GM12878 (cell line): Measurements from ENCODE around the gene RBM42. TPM values are rescaled to one million over a fixed set of nuclear protein-coding genes. Genes with fewer than 3 reads are reported as not detected.
A peak's percentile ranks its signal among the peaks of the same experiment; 100 is the strongest.

Experiments used
- ATAC-seq: fragments of 200-7000 bp; cut with Tn5 transposase; 3 replicates; pipeline ENCODE4 v1.9.1; 2020; ENCODE audit warnings: mild to moderate bottlenecking, moderate library complexity
- BruUV-seq: library from RNA; stranded (reverse); fragments of 400-500 nt; replicated peaks from 2 replicates; lab custom pipeline; 2021; lab: Mats Ljungman, UMichigan
- CTCF ChIA-PET: fragments of 300-600 bp; sonication (Branson Sonifier 250); formaldehyde crosslinking; extraction: SDS; loops from one replicate; lab custom pipeline; 2021; ENCODE audit warnings: inconsistent platforms; lab: Yijun Ruan, JAX
- POLR2A ChIA-PET: fragments of 350-600 bp; formaldehyde crosslinking; extraction: SDS; loops from one replicate; lab custom pipeline; 2021; ENCODE audit warnings: inconsistent platforms; lab: Charles Lee
- RAD21 ChIA-PET: fragments of 300-600 bp; sonication (Branson Sonifier 250); formaldehyde crosslinking; loops from one replicate; lab custom pipeline; 2023; ENCODE audit warnings: antibody characterized with exemption; ENCODE audit not compliant: unreplicated experiment; lab: Charles Lee
- SMC1A ChIA-PET: fragments of 300-600 bp; sonication (Branson Sonifier 250); formaldehyde crosslinking; loops from one replicate; lab custom pipeline; 2023; ENCODE audit not compliant: unreplicated experiment, uncharacterized antibody; lab: Charles Lee
- DNase-seq: peaks from one replicate; pipeline ENCODE4 v3.0.0-alpha.2; 2011; ENCODE audit warnings: low read depth, low spot score
- FAIRE-seq: peaks from 3 replicates; lab custom pipeline; 2011; peaks lifted over from hg19 to GRCh38; lab: Jason Lieb, UNC
- H2AFZ ChIP-seq: 2 replicates; pipeline ENCODE4 v1.6.0; 2011; ENCODE audit warnings: low read depth, low read length, control low read depth; ENCODE audit not compliant: control insufficient read depth
- H3K27ac ChIP-seq: 2 replicates; pipeline ENCODE4 v1.5.1; 2011; ENCODE audit warnings: control low read depth; ENCODE audit not compliant: control insufficient read depth, insufficient read depth
- H3K27me3 ChIP-seq, 2 experiments: replicated peaks in 1 of 2; 2 replicates each; pipeline versions ENCODE4 v1.6.0 to v1.6.1; 2011; ENCODE audit warnings: low read length in 1 of 2; ENCODE audit not compliant: control insufficient read depth in 2 of 2, insufficient read depth in 2 of 2
- H3K36me3 ChIP-seq, 2 experiments: 2 replicates each; pipeline ENCODE4 v1.5.1; 2011; ENCODE audit warnings: low read length in 1 of 2; ENCODE audit not compliant: control insufficient read depth in 2 of 2, insufficient read depth in 2 of 2
- H3K4me1 ChIP-seq: 2 replicates; pipeline ENCODE4 v1.6.1; 2011; ENCODE audit warnings: mild to moderate bottlenecking, low read length, moderate library complexity, mixed read lengths; ENCODE audit not compliant: control insufficient read depth, insufficient read depth
- H3K4me2 ChIP-seq: 2 replicates; pipeline ENCODE4 v1.6.0; 2011; ENCODE audit warnings: control low read depth; ENCODE audit not compliant: control insufficient read depth, insufficient read depth
- H3K4me3 ChIP-seq: fragments of 200-600 bp; sonication (generic); 2 replicates; pipeline ENCODE4 v1.5.1; 2016
- H3K79me2 ChIP-seq: 2 replicates; pipeline ENCODE4 v1.6.0; 2011; ENCODE audit warnings: low read length; ENCODE audit not compliant: control insufficient read depth, insufficient read depth
- H3K9ac ChIP-seq: 2 replicates; pipeline ENCODE4 v1.8.0; 2011; ENCODE audit warnings: low read length, control low read depth, mixed read lengths; ENCODE audit not compliant: control insufficient read depth, insufficient read depth
- H3K9me3 ChIP-seq: replicated peaks from 3 replicates; pipeline ENCODE4 v1.5.1; 2011; ENCODE audit warnings: mild to moderate bottlenecking, low read length; ENCODE audit not compliant: control insufficient read depth, insufficient read depth
- H4K20me1 ChIP-seq: 2 replicates; pipeline ENCODE4 v1.6.0; 2011; ENCODE audit not compliant: control insufficient read depth, insufficient read depth
- BACH1 ChIP-seq: fragments of 450-650 bp; IDR thresholded peaks from 2 replicates; pipeline ENCODE4 v1.6.1; 2017; ENCODE audit warnings: mild to moderate bottlenecking, borderline replicate concordance
- NFYB ChIP-seq: IDR thresholded peaks from 2 replicates; pipeline ENCODE4 v1.6.1; 2011; ENCODE audit warnings: low read depth, mild to moderate bottlenecking, low read length, improper control_type of control experiment, moderate library complexity; ENCODE audit not compliant: insufficient read depth
- POU2F2 ChIP-seq: IDR thresholded peaks from 3 replicates; pipeline ENCODE4 v1.6.1; 2011; ENCODE audit warnings: low read depth, mild to moderate bottlenecking, low read length, borderline replicate concordance
- SKIL ChIP-seq: fragments of 450-650 bp; IDR thresholded peaks from 2 replicates; pipeline ENCODE4 v1.6.1; 2017; ENCODE audit warnings: mild to moderate bottlenecking, low read depth, inconsistent platforms; ENCODE audit not compliant: poor library complexity, severe bottlenecking
- SP1 ChIP-seq: IDR thresholded peaks from one replicate; pipeline ENCODE4 v1.6.1; 2011; ENCODE audit warnings: low read depth, low read length
- WGBS: methylation state at CpG from one replicate; pipeline ENCODE4 v1.1.6; 2016; ENCODE audit warnings: low lambda C conversion rate; ENCODE audit not compliant: insufficient replicate concordance, insufficient coverage; ENCODE audit errors: missing lambda C conversion rate; 5-methylcytosine and 5-hydroxymethylcytosine counted together
- in situ Hi-C: fragments of 300-500 bp; cut with MboI; formaldehyde crosslinking; loops from 9 replicates; pipeline ENCODE4 v1.14.3; 2018; ENCODE audit warnings: mixed read lengths
- intact Hi-C: fragments of 100-400 bp; cut with micrococcal nuclease; formaldehyde crosslinking; loops from one replicate; pipeline ENCODE4 v1.14.2; 2022; ENCODE audit not compliant: unreplicated experiment
- polyA plus RNA-seq, 11 experiments: library from polyadenylated mRNA; depleted of rRNA in 4 of 11; unstranded in 6 of 11; stranded (reverse) in 5 of 11; fragments of >200 nt; fragmentation: Nextera tagmentation in 4 of 11; fragmentation: Illumina TruSeq in 1 of 11; extraction: Ambion mirVana in 4 of 11; extraction: Trizol in 1 of 11; gene quantifications; 1 replicate in 1 of 11; 2 replicates in 10 of 11; pipeline versions ENCODE4 v1.2.1 to v1.2.3, GENCODE V29; 2011 to 2016; ENCODE audit warnings: inconsistent platforms in 2 of 11, missing spikeins in 2 of 11, low read depth in 1 of 11
- total RNA-seq, 4 experiments: library from RNA; depleted of rRNA in 3 of 4; stranded (reverse); fragments of >200 nt in 3 of 4; fragmentation: Illumina TruSeq in 1 of 4; extraction: Trizol in 1 of 4; gene quantifications; 2 replicates each; pipeline versions ENCODE4 v1.2.1 to v1.2.3, GENCODE V29; 2013 to 2021

Gene RBM42
- total and polyA plus RNA-seq, 10 of the 15 experiments (the other 5 are each of a cell fraction or from before 2014, with no cell fraction given), result 4.2 to 117 (median 48.5) TPM

GRCh38 chr19:35585848-35586247 lies 43.0 kb upstream of the RBM42 start, which contains the start of gene PMIS2:
PMIS2 (plus strand) TSS chr19:35586173; CDS start chr19:35586260, 87 bp downstream.
- Histone ChIP-seq H2AFZ (no peak within 1 kb of the TSS), H3K4me3 (no peak within 1 kb of the TSS), H3K27me3 (no peaks in the 10 kb centered on the region), H3K9ac (no peak within 1 kb of the TSS), H3K27ac (no peak within 1 kb of the TSS), H3K4me2 (no peak within 1 kb of the TSS), H3K79me2 (no peaks in the 10 kb centered on the region), H4K20me1 (no peaks in the 10 kb centered on the region), H3K4me1 (no peaks in the 10 kb centered on the region)
- WGBS, result 72% methylated on average over 16 of the region's 16 CpGs
- ChIA-PET RAD21 (no interaction called here), CTCF (interaction anchor here (0.8 kb wide), 1 partner anchor 37 kb away, joined by 3 read pairs; no protein-coding TSS in a partner anchor), POLR2A (interaction anchor here (0.6 kb wide), 1 partner anchor 230 kb away, joined by 4 read pairs; no protein-coding TSS in a partner anchor), SMC1A (interaction anchor here (1.8 kb wide), 1 partner anchor 11 kb away, joined by 8 read pairs; no protein-coding TSS in a partner anchor)
- intact Hi-C loops (no loop called here), in situ Hi-C loops (no loop called here)
- peak; percentile 17 for TF ChIP-seq SP1
- TF ChIP-seq SKIL, result no peak
- TF ChIP-seq POU2F2, result no peak
- TF ChIP-seq BACH1, result no peak
- TF ChIP-seq NFYB, result peak; percentile 79
- TF ChIP-seq, all 136 proteins: peak for 2
- ATAC-seq (peak; percentile 48; the same call in 2 of the 3 replicates), DNase-seq (no peak), FAIRE-seq (no peak)
- no peaks in the 10 kb centered on the region; the same call in 2 of the 3 replicates for H3K9me3 ChIP-seq
- H3K36me3 ChIP-seq, result no peaks in the 10 kb centered on the region
- BruUV-seq, result no TSS peak
